GM19397 (cell line): Measurements from ENCODE around the gene TRPM1.
A peak's percentile ranks its signal among the peaks of the same experiment; 100 is the strongest.

Experiments
- ATAC-seq: cut with Tn5 transposase; IDR thresholded peaks from one replicate; pipeline ENCODE4 v1.9.1; 2021; ENCODE audit warnings: mild to moderate bottlenecking, moderate library complexity; ENCODE audit not compliant: unreplicated experiment

Gene TRPM1

DNA sequence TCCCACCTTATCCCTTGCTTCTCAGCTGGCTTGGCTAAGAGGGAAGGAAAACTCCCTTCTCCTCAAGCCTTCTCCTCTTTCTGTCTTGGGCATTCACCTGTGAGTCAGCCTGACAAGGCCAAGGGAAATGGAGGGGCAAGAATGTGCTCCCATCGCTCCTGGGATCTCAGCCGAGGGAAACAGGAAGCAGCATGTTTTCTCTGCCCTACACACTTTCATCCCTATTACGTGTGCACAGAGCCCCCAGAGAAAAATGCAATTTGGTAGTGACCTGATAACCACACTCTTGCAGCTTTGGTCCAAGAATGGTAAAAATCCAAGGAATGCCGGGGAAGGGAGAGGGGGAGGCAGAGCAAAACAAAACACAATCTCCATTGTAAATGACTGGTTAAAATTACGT lies 77.2 kb downstream of the TRPM1 start:
- no peak for ATAC-seq

DNA sequence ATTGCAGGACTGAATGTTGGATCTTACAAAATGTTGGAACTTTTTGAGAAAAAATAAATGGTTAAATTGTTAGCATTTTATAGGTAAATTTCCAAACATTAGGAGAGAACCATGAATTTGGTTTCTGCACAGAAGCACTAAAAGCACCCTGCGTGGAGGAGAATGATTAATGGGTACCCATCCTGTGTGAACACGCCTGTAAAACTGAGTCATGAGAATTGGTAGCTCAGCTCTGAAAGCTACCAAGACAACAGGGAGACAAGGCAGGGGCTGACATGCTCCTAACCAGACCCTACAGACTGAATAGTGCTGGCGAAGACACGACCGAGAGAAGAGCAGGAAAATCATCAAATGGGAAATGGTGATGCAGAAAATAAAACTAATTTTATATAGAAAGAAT lies 77.7 kb downstream of the TRPM1 start:
- ATAC-seq = no peak

DNA sequence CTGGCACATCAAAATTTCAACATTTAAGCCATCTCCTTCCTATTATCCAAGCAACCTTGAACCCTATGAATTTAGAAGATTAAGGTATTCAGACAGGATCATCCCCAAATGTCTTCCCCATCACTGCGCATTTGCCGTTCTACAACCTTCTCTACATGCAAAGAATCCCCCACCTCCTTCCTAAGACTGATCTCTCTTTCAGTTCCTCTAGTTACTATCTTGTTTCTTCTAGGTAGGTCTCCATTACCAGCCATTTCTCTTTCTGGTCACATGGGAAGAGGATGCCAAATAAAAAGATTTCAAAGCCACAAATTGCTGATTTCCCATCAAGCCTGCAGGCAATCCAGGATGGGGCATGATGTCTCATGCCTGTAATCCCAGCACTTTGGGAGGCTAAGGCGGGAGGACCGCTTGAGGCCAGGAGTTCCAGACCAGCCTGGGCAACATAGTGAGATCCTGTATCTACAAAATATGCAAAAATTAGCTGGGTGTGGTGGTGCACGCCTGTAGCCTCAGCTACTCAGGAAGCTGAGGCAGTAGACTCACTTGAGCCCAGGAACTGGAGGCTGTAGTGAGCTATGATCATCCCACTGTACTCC lies 80.4 kb downstream of the TRPM1 start:
- ATAC-seq = no peak

GRCh38 chr15:31020542-31020941 lies 81.0 kb downstream of the TRPM1 start:
- ATAC-seq = no peak

DNA sequence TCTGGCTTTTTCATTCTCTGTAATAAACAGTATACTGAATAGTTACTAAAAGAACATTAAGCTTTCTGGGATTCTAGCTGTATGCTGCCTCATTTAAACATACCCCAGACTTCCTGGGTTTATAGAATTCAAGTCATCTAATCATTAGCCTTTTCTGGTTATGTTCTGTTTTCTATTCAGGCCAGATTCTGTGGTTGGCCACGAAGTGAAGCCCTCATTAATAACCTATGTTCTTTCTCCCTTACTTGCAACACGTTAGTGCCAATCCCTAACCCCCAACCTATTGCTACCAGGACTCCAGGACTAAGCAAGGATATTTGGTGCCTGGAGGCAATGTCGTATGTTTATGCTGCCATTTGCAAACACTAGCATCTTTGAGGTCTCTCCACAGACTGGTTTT lies 81.5 kb downstream of the TRPM1 start:
- no peak for ATAC-seq

- ATAC-seq = no peak
Measured at GRCh38 chr15:31017311-31017710, 84.2 kb downstream of the TRPM1 start.

GRCh38 chr15:31016446-31016915 lies 85.0 kb downstream of the TRPM1 start:
- no peak for ATAC-seq

DNA sequence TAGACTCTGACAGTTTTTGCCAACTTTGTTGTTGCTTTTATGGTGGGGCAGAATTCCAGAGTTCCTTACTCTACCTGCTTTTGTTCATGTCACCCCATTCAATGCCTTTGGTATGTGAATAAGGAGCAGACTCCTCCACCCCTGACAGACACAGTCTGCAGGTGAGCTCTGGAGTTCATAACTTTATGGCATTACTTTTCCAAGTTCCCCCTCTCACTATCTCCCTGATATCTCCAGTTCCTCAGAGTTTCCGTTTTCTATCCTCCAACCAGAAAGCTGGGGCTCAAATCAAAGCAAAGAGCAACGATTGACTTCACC lies 87.0 kb downstream of the TRPM1 start:
- no peak for ATAC-seq

- peak; percentile 89 for ATAC-seq
Measured at GRCh38 chr15:31013863-31014607, 87.5 kb downstream of the TRPM1 start.

- ATAC-seq = no peak
Measured at GRCh38 chr15:31012455-31012854, 89.1 kb downstream of the TRPM1 start.

DNA sequence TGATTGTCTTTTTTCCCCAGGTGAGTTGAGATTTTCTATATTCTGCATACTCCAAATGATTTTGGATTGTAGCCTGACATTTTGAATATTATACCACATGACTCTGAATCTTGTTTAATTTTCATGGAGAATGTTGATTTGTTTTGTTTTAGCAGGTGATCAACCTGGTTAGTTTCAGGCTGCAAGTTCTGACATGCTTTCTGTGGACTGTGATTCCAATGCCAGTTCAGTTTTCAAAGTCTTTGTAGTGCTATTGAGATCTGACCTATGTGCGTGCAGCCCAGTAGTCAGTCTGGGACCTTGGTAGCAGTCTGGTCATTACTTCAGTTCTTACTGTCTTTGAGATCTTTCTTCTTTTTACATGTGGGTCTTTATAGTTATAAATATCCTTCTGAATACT lies 91.5 kb downstream of the TRPM1 start:
- no peak for ATAC-seq

- no peak for ATAC-seq
Measured at GRCh38 chr15:31005660-31006059, 95.9 kb downstream of the TRPM1 start.

- peak; percentile 95 for ATAC-seq
Measured at GRCh38 chr15:31004220-31004733, 97.2 kb downstream of the TRPM1 start.

GRCh38 chr15:31001702-31002101 lies 99.8 kb downstream of the TRPM1 start:
- no peak for ATAC-seq

DNA sequence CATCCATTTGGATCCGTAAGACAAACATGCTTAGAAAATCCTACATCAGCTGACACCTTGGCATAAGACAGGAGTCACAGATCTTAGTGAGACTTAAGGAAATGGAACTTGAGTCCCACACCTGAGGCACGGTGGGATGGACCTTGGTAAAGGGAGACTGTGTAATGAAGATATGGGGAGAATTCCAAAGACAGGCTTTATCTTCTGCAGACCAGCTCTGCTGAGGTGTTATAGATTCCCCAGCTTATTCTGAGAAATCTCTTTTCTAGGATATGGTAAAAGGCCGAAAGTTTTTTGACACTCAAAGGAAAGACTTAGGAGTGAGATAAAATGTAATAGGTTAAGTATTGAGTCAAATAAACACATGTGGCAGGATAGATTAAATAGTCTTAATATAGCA lies 101.8 kb downstream of the TRPM1 start:
- ATAC-seq = no peak

DNA sequence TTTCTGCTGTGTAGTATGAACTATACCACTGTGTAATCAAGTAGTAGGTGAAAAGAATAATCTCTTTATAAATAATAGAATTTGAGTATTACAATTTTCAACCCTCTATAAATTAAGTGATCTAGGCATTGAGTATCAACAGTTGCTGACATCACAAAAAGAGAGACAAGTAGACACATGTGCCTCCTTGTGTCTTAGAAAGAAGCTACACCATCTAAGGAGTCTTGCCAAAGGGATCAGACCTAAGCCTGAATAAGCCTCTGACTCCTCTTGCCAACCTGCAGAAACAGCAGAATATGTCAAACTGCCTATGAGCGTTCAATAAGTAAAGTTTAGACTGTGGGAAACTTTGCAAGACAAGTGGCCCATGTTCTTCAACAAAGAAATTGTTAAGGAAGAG lies 104.3 kb downstream of the TRPM1 start:
- no peak for ATAC-seq

DNA sequence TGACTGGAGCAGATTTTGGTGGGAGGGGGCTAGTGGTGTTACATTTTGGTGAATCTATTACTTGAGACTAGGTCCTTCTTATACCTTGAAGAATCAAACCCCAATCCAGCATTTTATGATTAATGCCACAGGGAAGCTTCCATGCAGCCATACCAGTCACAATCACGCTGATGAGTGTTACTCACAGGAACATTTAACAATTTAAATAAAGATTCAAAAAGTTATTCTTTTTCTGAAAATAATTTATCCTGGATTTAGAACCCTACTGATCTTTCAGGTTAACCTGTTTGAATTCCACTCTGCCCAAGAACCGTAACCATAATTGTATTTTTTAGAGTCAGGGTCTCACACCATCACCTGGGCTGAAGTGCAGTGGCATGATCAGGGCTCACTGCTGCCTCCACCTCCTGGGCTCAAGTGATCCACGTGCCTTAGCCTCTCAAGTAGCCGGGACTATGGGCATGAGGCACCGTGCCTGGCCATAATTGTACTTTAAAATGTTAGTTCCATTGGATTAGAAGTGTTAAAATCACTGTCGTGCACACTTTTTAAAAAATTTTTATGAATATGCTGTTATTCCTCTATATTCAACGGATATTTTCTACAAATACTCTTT lies 109.2 kb downstream of the TRPM1 start:
- no peak for ATAC-seq

DNA sequence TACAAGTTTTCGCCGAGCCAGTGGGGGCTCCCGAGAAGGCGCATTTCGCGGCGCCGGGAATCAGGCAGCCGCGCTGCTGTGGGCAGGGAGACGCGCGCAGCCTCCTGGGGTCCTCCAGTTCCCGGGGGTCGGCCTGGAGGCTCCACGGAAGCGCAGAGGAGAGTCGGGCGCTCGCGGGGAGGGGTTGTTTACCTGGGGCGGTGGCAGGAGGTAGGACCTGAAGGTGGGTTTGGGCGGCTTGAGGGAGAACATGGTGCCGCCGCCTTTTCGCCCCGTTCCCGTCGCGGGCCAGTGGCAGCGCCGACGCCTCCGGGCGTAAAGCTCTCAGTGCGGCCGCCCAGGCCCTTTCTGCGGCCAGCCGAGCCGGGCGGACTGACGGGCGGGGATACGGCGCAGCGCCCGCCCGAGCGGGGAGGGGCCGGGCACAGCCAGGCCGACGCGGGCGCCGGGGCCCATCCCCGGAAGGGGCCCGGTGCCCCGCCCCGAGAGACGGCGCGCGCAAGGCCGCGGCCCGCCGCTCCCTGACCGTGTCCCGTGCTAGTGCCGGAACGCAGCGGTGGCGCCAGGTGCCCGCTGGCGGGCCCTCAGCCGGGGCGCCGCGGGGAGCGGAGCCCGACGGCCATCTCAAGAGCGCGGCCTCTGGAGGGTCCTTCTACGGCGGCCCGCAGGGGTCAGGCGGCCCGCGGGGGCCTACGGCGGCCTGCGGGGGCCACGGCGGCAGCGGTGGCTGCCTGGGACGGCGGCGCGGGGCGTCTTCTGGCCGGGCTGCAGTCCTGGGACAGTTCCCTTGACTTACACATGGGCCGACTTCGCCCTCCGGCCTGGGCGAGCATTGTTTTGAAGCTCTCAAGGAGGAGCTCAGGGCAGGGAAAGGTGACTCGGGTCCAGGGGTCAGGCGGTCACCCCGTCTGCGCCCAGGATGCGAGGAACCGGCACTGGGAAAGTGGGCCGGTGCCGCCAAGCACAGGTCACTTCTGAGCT lies 110.0 kb downstream of the TRPM1 start, which contains the start of gene MTMR10:
TSS of gene MTMR10 (minus strand) at position 374 of the 981 bp plus-strand sequence. CDS start at position 252, 122 bp downstream.
- ATAC-seq = peak; percentile 94

DNA sequence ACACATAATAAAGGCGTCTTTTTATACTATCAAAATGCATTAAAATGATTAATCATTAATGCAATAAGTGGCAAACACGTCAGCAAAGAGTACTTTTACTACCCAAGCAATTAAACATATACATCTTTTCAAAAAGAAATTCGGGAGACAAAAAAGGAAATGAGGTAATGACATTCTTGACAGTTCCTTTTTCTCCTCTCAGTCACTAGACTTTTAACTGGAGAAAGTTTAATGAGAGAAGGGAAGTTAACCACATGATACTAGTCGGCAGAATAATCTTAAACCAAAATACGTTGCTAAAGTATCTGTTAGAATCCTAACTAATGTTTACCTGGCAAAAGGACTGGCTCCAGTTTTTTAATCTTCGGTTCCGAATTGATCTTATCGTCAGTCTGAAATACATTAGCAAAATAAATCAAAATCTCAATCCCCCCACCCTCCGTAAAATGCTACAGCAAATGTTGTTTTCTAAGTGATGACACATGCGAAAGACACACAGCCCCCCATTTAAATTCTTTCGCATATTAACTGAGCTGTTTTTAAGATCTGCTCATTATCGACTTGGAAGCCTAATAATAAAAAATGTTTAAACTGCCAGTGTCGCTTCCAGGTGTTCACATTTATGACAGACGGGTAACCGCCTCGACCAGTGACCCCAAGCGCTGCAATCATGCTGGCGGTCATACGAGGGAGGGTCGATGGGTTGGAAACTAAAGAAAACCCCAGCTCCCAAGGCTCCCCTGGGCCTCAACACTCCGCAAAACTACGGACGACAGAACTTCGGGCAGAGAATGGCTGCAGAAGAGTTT lies 110.9 kb downstream of the TRPM1 start:
- ATAC-seq = no peak

- ATAC-seq = no peak
Measured at GRCh38 chr15:30990036-30990435, 111.5 kb downstream of the TRPM1 start.
